Gastrocnemius medialis (tissue), 4 donors: ENCODE results near the gene PWWP2B. TPM values are rescaled to one million over a fixed set of nuclear protein-coding genes. Genes with fewer than 3 reads are reported as not detected.

ENCODE experiments used
- ATAC-seq, 2 donors: fragments of 150-250 bp; one replicate each; pipeline ENCODE4 v1.9.1; 2016
- DNase-seq, 2 donors: peaks; one replicate each; pipeline ENCODE4 v3.0.0-alpha.2; 2019
- H3K27ac ChIP-seq, 4 donors: fragments of 200-600 bp; sonication (generic); 1 replicate in 1 of 4; 2 replicates in 3 of 4; pipeline ENCODE4 v1.5.1; 2016 to 2018; ENCODE audit warnings: mild to moderate bottlenecking in 2 of 4, moderate library complexity in 1 of 4
- H3K27me3 ChIP-seq, 3 donors: fragments of 200-600 bp; sonication (generic) in 2 of 3; 1 replicate in 1 of 3; 2 replicates in 2 of 3; pipeline versions ENCODE4 v1.5.1 to v1.6.0; 2016 to 2019; ENCODE audit warnings: mild to moderate bottlenecking in 1 of 3, moderate library complexity in 1 of 3
- H3K36me3 ChIP-seq, 2 donors: fragments of 200-600 bp; sonication (generic) in 1 of 2; one replicate each; pipeline ENCODE4 v1.5.1; 2017 to 2018
- H3K4me1 ChIP-seq, 2 donors: fragments of 200-600 bp; sonication (generic) in 1 of 2; one replicate each; pipeline ENCODE4 v1.5.1; 2016 to 2017; ENCODE audit warnings: mild to moderate bottlenecking in 2 of 2
- H3K4me3 ChIP-seq, 4 donors: fragments of 200-600 bp; sonication (generic) in 3 of 4; 1 replicate in 1 of 4; 2 replicates in 3 of 4; pipeline ENCODE4 v1.5.1; 2016 to 2019; ENCODE audit warnings: mild to moderate bottlenecking in 2 of 4
- H3K9me3 ChIP-seq, 3 donors: fragments of 200-600 bp; sonication (generic) in 2 of 3; 1 replicate in 1 of 3; 2 replicates in 2 of 3; pipeline ENCODE4 v1.5.1; 2016 to 2019
- CTCF ChIP-seq, 5 experiments: fragments of 450-650 bp in 3 of 5; fragments of 200-600 bp in 2 of 5; sonication (generic) in 2 of 5; IDR thresholded peaks in 4 of 5; conservative IDR thresholded peaks in 1 of 5; 1 replicate in 4 of 5; 2 replicates in 1 of 5; pipeline ENCODE4 v1.5.1; 2016 to 2019; ENCODE audit warnings: antibody characterized with exemption in 5 of 5, mild to moderate bottlenecking in 3 of 5, moderate library complexity in 3 of 5
- POLR2A ChIP-seq, 2 donors: fragments of 450-650 bp; IDR thresholded peaks; one replicate each; pipeline ENCODE4 v1.6.1; 2017; ENCODE audit warnings: antibody characterized with exemption in 2 of 2, mild to moderate bottlenecking in 2 of 2, moderate library complexity in 2 of 2
- in situ Hi-C, 4 donors: fragments of 200-750 bp; cut with MboI; loops; one replicate each; pipeline versions ENCODE4 v1.15.0 to v1.8.0; 2017; ENCODE audit warnings: low sequenced_read_pairs in 4 of 4
- intact Hi-C: fragments of 100-400 bp; cut with DNase I; formaldehyde crosslinking; loops from one replicate; pipeline ENCODE4 v1.15.1; 2023; ENCODE audit warnings: low total_unique reads
- total RNA-seq, 4 donors: library from RNA; depleted of rRNA; stranded (reverse); fragments of >200 nt; gene quantifications; one replicate each; pipeline versions ENCODE4 v1.1.0 to v1.2.3, GENCODE V29; 2016

Gene PWWP2B
- total RNA-seq, 4 donors from 2014 or later = 22.7 to 30.9 (median 24.4) TPM

- Histone ChIP-seq H3K4me1 (no peaks in the 10 kb centered on the region), H3K27me3 (no peaks in the 10 kb centered on the region), H3K4me3 (no peak overlapping the region), H3K36me3 (no peaks in the 10 kb centered on the region), H3K27ac (no peak overlapping the region), H3K9me3 (no peaks in the 10 kb centered on the region)
- no peak for TF ChIP-seq CTCF (IDR thresholded peaks at IDR 0.05 in 4 of 5, conservative IDR thresholded peaks at IDR 0.05 in 1 of 5)
- no peak for TF ChIP-seq POLR2A (IDR thresholded peaks at IDR 0.05)
- intact Hi-C loops (no loop called here), in situ Hi-C loops (no loop called here)
- DNase-seq = no peak
- ATAC-seq = no peak
Observed at GRCh38 chr10:132356621-132357195, 40.3 kb upstream of the PWWP2B start.

- TF ChIP-seq CTCF (IDR thresholded peaks at IDR 0.05 in 4 of 5, conservative IDR thresholded peaks at IDR 0.05 in 1 of 5) = no peak
- TF ChIP-seq POLR2A (IDR thresholded peaks at IDR 0.05) = no peak
- no peaks in the 10 kb centered on the region for H3K4me1 ChIP-seq
- in situ Hi-C loops = no loop called here
Observed at GRCh38 chr10:132357286-132358058, 39.5 kb upstream of the PWWP2B start.

GRCh38 chr10:132359305-132360040 is 37.5 kb upstream of the PWWP2B start:
- H3K4me3 ChIP-seq = no peak overlapping the region
- H3K27me3 ChIP-seq = no peaks in the 10 kb centered on the region
- DNase-seq (no peak), ATAC-seq (peak in 1 of 2 donors; percentile 69)
- no peaks in the 10 kb centered on the region for H3K9me3 ChIP-seq
- intact Hi-C loops (no loop called here), in situ Hi-C loops (no loop called here)
- no peak overlapping the region for H3K27ac ChIP-seq
- no peaks in the 10 kb centered on the region for H3K4me1 ChIP-seq
- TF ChIP-seq CTCF (IDR thresholded peaks at IDR 0.05 in 4 of 5, conservative IDR thresholded peaks at IDR 0.05 in 1 of 5) (peak in 1 of 5 experiments; percentile 16), POLR2A (IDR thresholded peaks at IDR 0.05) (no peak)
- H3K36me3 ChIP-seq = no peaks in the 10 kb centered on the region

More at GRCh38 chr10:132357286-132358058, 39.5 kb upstream of the PWWP2B start:
- intact Hi-C loops = no loop called here
- Histone ChIP-seq H3K36me3 (no peaks in the 10 kb centered on the region), H3K27ac (no peak overlapping the region), H3K27me3 (no peaks in the 10 kb centered on the region), H3K4me3 (no peak overlapping the region), H3K9me3 (no peaks in the 10 kb centered on the region)
- DNase-seq = no peak
- no peak for ATAC-seq

- intact Hi-C loops (no loop called here), in situ Hi-C loops (no loop called here)
- DNase-seq (no peak), ATAC-seq (no peak)
- H3K4me1 ChIP-seq = no peaks in the 10 kb centered on the region
- H3K36me3 ChIP-seq = no peaks in the 10 kb centered on the region
- H3K9me3 ChIP-seq = no peaks in the 10 kb centered on the region
- H3K27me3 ChIP-seq = no peaks in the 10 kb centered on the region
- H3K27ac ChIP-seq = no peak overlapping the region
- no peak overlapping the region for H3K4me3 ChIP-seq
- peak; percentile 22 to 52 (median 36) for TF ChIP-seq CTCF (IDR thresholded peaks at IDR 0.05 in 4 of 5, conservative IDR thresholded peaks at IDR 0.05 in 1 of 5)
- no peak for TF ChIP-seq POLR2A (IDR thresholded peaks at IDR 0.05)
Observed at GRCh38 chr10:132360766-132361447, 36.1 kb upstream of the PWWP2B start.
